ENCODE data around the gene DKKL1.
"Not testable (repeated sequence)": the region's sequence is repeated elsewhere in the genome, so short reads cannot be mapped to it uniquely, and the experiment has no call there.

The DKKL1 gene

GRCh38 chr19:49363268-49364082, at the start of gene DKKL1:
TSS of gene DKKL1 (plus strand) at chr19:49363877. CDS start at chr19:49363999, 122 bp downstream.
- peak; percentile 32 to 38 for DNase-seq (ENCODE audit: low read depth in 2 of 2)

GRCh38 chr19:49315111-49315510, 48.6 kb upstream of the DKKL1 start:
- no peak for DNase-seq (ENCODE audit: low read depth in 2 of 2)

GRCh38 chr19:49316284-49316683, 47.4 kb upstream of the DKKL1 start:
- DNase-seq (ENCODE audit: low read depth in 2 of 2), result no peak

- no peak for DNase-seq (ENCODE audit: low read depth in 2 of 2)
Measured at GRCh38 chr19:49318296-49318695, 45.4 kb upstream of the DKKL1 start.

- DNase-seq (ENCODE audit: low read depth in 2 of 2), result no peak
Measured at GRCh38 chr19:49324801-49325576, 38.7 kb upstream of the DKKL1 start, which contains the start of gene SLC6A16. TSS of gene SLC6A16 (minus strand) at chr19:49325191. CDS start at chr19:49311347, 13,844 bp downstream.

- not testable (repeated sequence) for DNase-seq (ENCODE audit: low read depth in 2 of 2)
Measured at GRCh38 chr19:49325756-49326155, 37.9 kb upstream of the DKKL1 start.

GRCh38 chr19:49326165-49326704, 37.4 kb upstream of the DKKL1 start:
- DNase-seq (ENCODE audit: low read depth in 2 of 2), result no peak

GRCh38 chr19:49327878-49328544, 35.7 kb upstream of the DKKL1 start:
- DNase-seq (ENCODE audit: low read depth in 2 of 2), result peak in 1 of 2 donors; percentile 25

GRCh38 chr19:49328741-49329140, 34.9 kb upstream of the DKKL1 start:
- DNase-seq (ENCODE audit: low read depth in 2 of 2), result no peak

- DNase-seq (ENCODE audit: low read depth in 2 of 2), result not testable (repeated sequence)
Measured at GRCh38 chr19:49331187-49331586, 32.5 kb upstream of the DKKL1 start.

- DNase-seq (ENCODE audit: low read depth in 2 of 2), result peak; percentile 28 to 37
Measured at GRCh38 chr19:49331616-49332055, 32.0 kb upstream of the DKKL1 start.

- not testable (repeated sequence) for DNase-seq (ENCODE audit: low read depth in 2 of 2)
Measured at GRCh38 chr19:49332691-49333417, 30.8 kb upstream of the DKKL1 start.

GRCh38 chr19:49333418-49333805, 30.3 kb upstream of the DKKL1 start:
- DNase-seq (ENCODE audit: low read depth in 2 of 2), result no peak

- DNase-seq (ENCODE audit: low read depth in 2 of 2), result peak; percentile 53
Measured at GRCh38 chr19:49333811-49334288, 29.8 kb upstream of the DKKL1 start.

GRCh38 chr19:49335071-49335783, 28.4 kb upstream of the DKKL1 start, which contains the start of gene CD37:
TSS of gene CD37 (plus strand) at chr19:49335406. CDS start at chr19:49335541, 135 bp downstream.
- peak in 1 of 2 donors; percentile 30 for DNase-seq (ENCODE audit: low read depth in 2 of 2)

- DNase-seq (ENCODE audit: low read depth in 2 of 2), result no peak
Measured at GRCh38 chr19:49335784-49336481, 27.7 kb upstream of the DKKL1 start.

- no peak for DNase-seq (ENCODE audit: low read depth in 2 of 2)
Measured at GRCh38 chr19:49336482-49337266, 27.0 kb upstream of the DKKL1 start.

GRCh38 chr19:49337267-49338022, 26.2 kb upstream of the DKKL1 start:
- DNase-seq (ENCODE audit: low read depth in 2 of 2), result no peak
